Natural killer cell (primary cell): ENCODE results near the gene ZNF219. TPM values are rescaled to one million over a fixed set of nuclear protein-coding genes. Genes with fewer than 3 reads are reported as not detected.
"Not testable (repeated sequence)": the region's sequence is repeated elsewhere in the genome, so short reads cannot be mapped to it uniquely, and the experiment has no call there.

ENCODE experiments used
- ATAC-seq, 3 donors: fragments of 150-1000 bp in 2 of 3; fragments of 200-7000 bp in 1 of 3; cut with Tn5 transposase; 1 replicate in 1 of 3; 2 replicates in 2 of 3; pipeline ENCODE4 v1.10.0; 2021; ENCODE audit warnings: mild to moderate bottlenecking in 2 of 3, moderate library complexity in 2 of 3
- DNase-seq, 2 donors: peaks; one replicate each; pipeline versions ENCODE4 v3.0.0 to v3.0.0-alpha.2; 2013 to 2021; ENCODE audit warnings: mixed read lengths in 1 of 2
- H3K27ac ChIP-seq: one replicate; pipeline ENCODE4 v1.5.1; 2013; ENCODE audit warnings: mild to moderate bottlenecking, low read length
- H3K27me3 ChIP-seq: one replicate; pipeline ENCODE4 v1.6.1; 2013; ENCODE audit warnings: low read length; ENCODE audit not compliant: control insufficient read depth, insufficient read depth
- H3K36me3 ChIP-seq: one replicate; pipeline ENCODE4 v1.6.1; 2013; ENCODE audit warnings: low read length; ENCODE audit not compliant: control insufficient read depth, insufficient read depth
- H3K4me1 ChIP-seq: one replicate; pipeline ENCODE4 v1.6.1; 2013; ENCODE audit warnings: low read length; ENCODE audit not compliant: control insufficient read depth, insufficient read depth
- H3K4me3 ChIP-seq: one replicate; pipeline ENCODE4 v1.5.1; 2013; ENCODE audit warnings: low read length
- H3K9me3 ChIP-seq: one replicate; pipeline ENCODE4 v1.6.1; 2013; ENCODE audit warnings: low read length; ENCODE audit not compliant: control insufficient read depth, insufficient read depth
- H3K27ac Mint-ChIP-seq, 2 donors: one replicate each; pipeline ENCODE4 v1.8.0; 2022; ENCODE audit warnings: mild to moderate bottlenecking in 2 of 2, mixed read lengths in 2 of 2, moderate library complexity in 1 of 2
- H3K27me3 Mint-ChIP-seq, 2 donors: one replicate each; pipeline ENCODE4 v1.8.0; 2022; ENCODE audit warnings: low read depth in 2 of 2, mixed read lengths in 2 of 2
- H3K36me3 Mint-ChIP-seq: one replicate; pipeline ENCODE4 v1.8.0; 2022; ENCODE audit warnings: mixed read lengths
- H3K4me1 Mint-ChIP-seq, 2 donors: one replicate each; pipeline ENCODE4 v1.8.0; 2022; ENCODE audit warnings: mixed read lengths in 2 of 2
- H3K4me3 Mint-ChIP-seq: one replicate; pipeline ENCODE4 v1.8.0; 2022; ENCODE audit warnings: mild to moderate bottlenecking, moderate library complexity, mixed read lengths
- H3K9me3 Mint-ChIP-seq, 2 donors: one replicate each; pipeline ENCODE4 v1.8.0; 2022; ENCODE audit warnings: mixed read lengths in 2 of 2
- CTCF ChIP-seq: fragments of 200-600 bp; IDR thresholded peaks from one replicate; pipeline ENCODE4 v1.8.0; 2022; ENCODE audit warnings: antibody characterized with exemption
- WGBS: methylation state at CpG from one replicate; pipeline ENCODE4 v1.1.7; 2013; ENCODE audit warnings: missing lambda C conversion rate; ENCODE audit not compliant: insufficient coverage; 5-methylcytosine and 5-hydroxymethylcytosine counted together
- intact Hi-C: fragments of 100-400 bp; cut with micrococcal nuclease; formaldehyde crosslinking; loops from one replicate; pipeline ENCODE4 v1.14.2; 2022
- total RNA-seq, 4 donors: library from RNA; stranded (reverse); fragments of 120-200 nt in 1 of 4; gene quantifications; one replicate each; pipeline versions ENCODE4 v1.2.3 to v1.2.4, GENCODE V29; 2013 to 2022

ZNF219 gene
- total RNA-seq, 3 donors from 2014 or later (not counting 1 experiment from before 2014, with no cell fraction given): 5.6 to 8.4 (median 7.7) TPM

- Mint-ChIP-seq H3K27ac (no peak within 1 kb of the TSS), H3K4me1 (no peaks in the 10 kb centered on the region), H3K27me3 (peaks cover 38 to 45% of the 10 kb centered on the region in 2 donors), H3K9me3 (no peaks in the 10 kb centered on the region), H3K36me3 (no peaks in the 10 kb centered on the region), H3K4me3 (no peak within 1 kb of the TSS)
- intact Hi-C loops: no loop called here
- H3K9me3 ChIP-seq: no peaks in the 10 kb centered on the region
- H3K36me3 ChIP-seq: no peaks in the 10 kb centered on the region
- no peak for DNase-seq
- no peak within 1 kb of the TSS for H3K4me3 ChIP-seq
- no peak within 1 kb of the TSS for H3K27ac ChIP-seq
- no peak for TF ChIP-seq CTCF
- 75% methylated on average over 11 of the region's 11 CpGs for WGBS
- ATAC-seq: no peak
- peaks cover 3% of the 10 kb centered on the region for H3K27me3 ChIP-seq
- no peaks in the 10 kb centered on the region for H3K4me1 ChIP-seq
Measured at GRCh38 chr14:21041676-21042433, 56.6 kb downstream of the ZNF219 start, which contains the start of gene RNASE7. Gene RNASE7, plus strand, starts transcription at chr14:21042362. Its CDS starts 631 bp downstream, at chr14:21042993.

DNA sequence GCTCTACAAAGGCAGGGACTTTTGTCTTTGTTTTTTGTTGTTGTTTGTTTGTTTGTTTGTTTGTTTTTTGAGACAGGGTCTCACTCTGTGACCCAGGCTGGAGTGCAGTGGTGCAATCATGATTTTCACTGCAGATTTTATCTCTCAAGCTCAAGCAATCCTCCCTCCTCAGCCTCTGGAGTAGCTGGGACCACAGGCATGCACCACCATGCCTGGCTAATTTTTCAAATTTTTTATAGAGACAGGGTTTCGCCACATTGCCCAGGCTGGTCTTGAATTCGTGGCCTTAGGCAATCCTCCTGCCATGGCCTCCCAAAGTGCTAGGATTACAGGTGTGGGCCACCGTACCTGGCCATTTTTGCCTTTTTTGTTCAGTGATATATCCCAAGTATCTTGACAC, 57.5 kb downstream of the ZNF219 start:
- peaks cover 39 to 45% of the 10 kb centered on the region in 2 donors for H3K27me3 Mint-ChIP-seq
- DNase-seq, H3K4me1 ChIP-seq, H3K27ac ChIP-seq, H3K36me3 ChIP-seq, H3K27ac Mint-ChIP-seq, ATAC-seq, H3K9me3 ChIP-seq, H3K4me1 Mint-ChIP-seq, H3K4me3 Mint-ChIP-seq, H3K4me3 ChIP-seq, H3K27me3 ChIP-seq, H3K36me3 Mint-ChIP-seq, H3K9me3 Mint-ChIP-seq: not testable (repeated sequence)
- 82% methylated on average over 3 of the region's 3 CpGs for WGBS
- intact Hi-C loops: loop anchor here (1.0 kb wide), 1 partner anchor 27 kb away; no protein-coding TSS in a partner anchor

GRCh38 chr14:21040370-21040925, 58.0 kb downstream of the ZNF219 start:
- no peak for ATAC-seq
- Histone ChIP-seq H3K27me3 (peaks cover 3% of the 10 kb centered on the region), H3K4me3 (no peak overlapping the region), H3K9me3 (no peaks in the 10 kb centered on the region), H3K27ac (no peak overlapping the region), H3K36me3 (no peaks in the 10 kb centered on the region), H3K4me1 (no peaks in the 10 kb centered on the region)
- Mint-ChIP-seq H3K36me3 (no peaks in the 10 kb centered on the region), H3K4me1 (no peaks in the 10 kb centered on the region), H3K9me3 (no peaks in the 10 kb centered on the region), H3K27ac (no peak overlapping the region), H3K4me3 (no peak overlapping the region), H3K27me3 (peaks cover 39 to 41% of the 10 kb centered on the region in 2 donors)
- intact Hi-C loops: loop anchor here (1.0 kb wide), 1 partner anchor 26 kb away; no protein-coding TSS in a partner anchor
- no peak for TF ChIP-seq CTCF
- DNase-seq: no peak
- WGBS: 83% methylated on average over 8 of the region's 8 CpGs

Other genes starting within 250 kb of the ZNF219 start
- under 1 TPM in 1 of 3 donors, not detected in 2; 0.72 TPM for gene RNASE3, start 207.3 kb downstream of the ZNF219 start, total RNA-seq
- gene RNASE2, start 143.2 kb downstream of the ZNF219 start, total RNA-seq: 10 to 100 TPM in 1 of 3 donors, 1 to 10 TPM in 1, not detected in 1; 2.2 to 53.6 TPM
- gene METTL17, start 108.7 kb downstream of the ZNF219 start, total RNA-seq: 10 to 100 TPM; 62.8 to 79.2 (median 74.1) TPM
- not detected for gene SLC39A2, start 99.4 kb downstream of the ZNF219 start, total RNA-seq
- 10 to 100 TPM; 11.2 to 14.6 (median 13.6) TPM for gene NDRG2, start 73.6 kb downstream of the ZNF219 start, total RNA-seq
- gene TPPP2, start 68.4 kb downstream of the ZNF219 start, total RNA-seq: not detected
- gene RNASE13, start 63.8 kb downstream of the ZNF219 start, total RNA-seq: not detected
- gene RNASE7, start 56.3 kb downstream of the ZNF219 start, total RNA-seq: not detected
- not detected for gene RNASE8, start 40.8 kb downstream of the ZNF219 start, total RNA-seq
- gene ARHGEF40, start 28.4 kb downstream of the ZNF219 start, total RNA-seq: 1 to 10 TPM; 4.4 to 6.9 (median 6.0) TPM
- under 1 TPM in 1 of 3 donors, not detected in 2; 0.40 TPM for gene TMEM253, start 2.4 kb upstream of the ZNF219 start, total RNA-seq
- gene OR5AU1, start 57.4 kb upstream of the ZNF219 start, total RNA-seq: not detected
- 100 to 1,000 TPM; 501 to 547 (median 515) TPM for gene HNRNPC, start 170.8 kb upstream of the ZNF219 start, total RNA-seq
- under 1 TPM in 2 of 3 donors, not detected in 1; 0.68 to 0.85 TPM for gene RPGRIP1, start 181.4 kb upstream of the ZNF219 start, total RNA-seq